GM23338 (cell line): Measurements from ENCODE around the gene FMN2.

ENCODE experiments used
- CREB1 ChIP-seq: fragments of 250-450 bp; sonication (Bioruptor Pico); IDR thresholded peaks from 2 replicates; pipeline ENCODE4 v1.5.0; 2020; ENCODE audit warnings: low read depth, mild to moderate bottlenecking, moderate library complexity
- CTCF ChIP-seq, 2 experiments: fragments of 200-600 bp in 1 of 2; sonication (generic) in 1 of 2; conservative IDR thresholded peaks; 2 replicates each; pipeline versions ENCODE4 v1.5.1 to v1.6.1; 2016 to 2017; ENCODE audit warnings: antibody characterized with exemption in 2 of 2, low read depth in 2 of 2, mild to moderate bottlenecking in 2 of 2, moderate library complexity in 1 of 2
- EZH2 ChIP-seq: fragments of 200-600 bp; sonication (generic); IDR thresholded peaks from one replicate; pipeline ENCODE4 v1.8.0; 2017; ENCODE audit warnings: antibody characterized with exemption, mild to moderate bottlenecking, low read depth; ENCODE audit not compliant: unreplicated experiment
- EZH2phosphoT487 ChIP-seq: fragments of 200-600 bp; sonication (generic); IDR thresholded peaks from one replicate; pipeline ENCODE4 v1.8.1; 2018; ENCODE audit warnings: antibody characterized with exemption; ENCODE audit not compliant: unreplicated experiment
- REST ChIP-seq: IDR thresholded peaks from one replicate; pipeline ENCODE4 v1.6.1; 2018; ENCODE audit warnings: antibody characterized with exemption; ENCODE audit not compliant: unreplicated experiment
- STAT1 ChIP-seq: IDR thresholded peaks from one replicate; pipeline ENCODE4 v1.6.1; 2016; ENCODE audit warnings: antibody characterized with exemption; ENCODE audit not compliant: unreplicated experiment
- ZNF114 ChIP-seq: fragments of 250-450 bp; sonication (Bioruptor Pico); IDR thresholded peaks from 2 replicates; pipeline ENCODE4 v1.5.0; 2020; ENCODE audit warnings: mild to moderate bottlenecking, moderate library complexity

DNA sequence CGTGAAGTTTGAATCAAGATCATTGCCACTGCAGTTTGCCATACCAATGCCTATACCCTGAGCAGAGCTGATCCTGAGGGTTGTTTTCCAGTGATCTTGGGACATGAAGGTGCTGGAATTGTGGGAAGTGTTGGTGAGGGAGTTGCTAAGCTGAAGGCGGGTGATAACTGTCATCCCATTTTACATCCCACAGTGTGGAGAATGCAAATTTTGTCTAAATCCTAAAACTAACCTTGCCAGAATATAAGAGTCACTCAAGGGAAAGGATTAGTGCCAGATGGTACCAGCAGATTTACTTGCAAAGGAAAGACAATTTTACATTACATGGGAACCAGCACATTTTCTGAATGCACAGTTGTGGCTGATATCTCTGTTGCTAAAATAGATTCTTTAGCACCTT is 78.6 kb downstream of the FMN2 start:
- no peak for TF ChIP-seq EZH2
- TF ChIP-seq CTCF (conservative IDR thresholded peaks at IDR 0.05; ENCODE audit: low read depth in 2 of 2), result no peak
- no peak for TF ChIP-seq EZH2phosphoT487
- no peak for TF ChIP-seq CREB1 (CRISPR knock-in tag)
- no peak for TF ChIP-seq ZNF114 (CRISPR knock-in tag)
- TF ChIP-seq STAT1, result no peak
- TF ChIP-seq REST, result no peak
